HepG2 (cell line): ENCODE data around the gene RBMY1J.
"Not testable (repeated sequence)": the region's sequence is repeated elsewhere in the genome, so short reads cannot be mapped to it uniquely, and the experiment has no call there.

Experiments
- CTCF ChIP-seq: sonication (generic); formaldehyde crosslinking; IDR thresholded peaks from 2 replicates; pipeline ENCODE4 v1.5.0; 2020; ENCODE audit warnings: mild to moderate bottlenecking, missing genetic modification reagents, moderate library complexity
- ELF1 ChIP-seq: sonication (generic); formaldehyde crosslinking; IDR thresholded peaks from 2 replicates; pipeline ENCODE4 v1.4.0; 2020; ENCODE audit warnings: missing genetic modification reagents
- RAD21 ChIP-seq: fragments of 450-650 bp; formaldehyde crosslinking; IDR thresholded peaks from 2 replicates; pipeline ENCODE4 v1.5.0; 2020; ENCODE audit warnings: mild to moderate bottlenecking
- TRIM24 ChIP-seq: sonication (generic); formaldehyde crosslinking; IDR thresholded peaks from 2 replicates; pipeline ENCODE4 v1.8.0; 2022; ENCODE audit warnings: mild to moderate bottlenecking, missing genetic modification reagents
- U2AF1 ChIP-seq: fragments of 200-400 bp; formaldehyde crosslinking; optimal IDR thresholded peaks from 2 replicates; pipeline ENCODE3; 2017; ENCODE audit warnings: mild to moderate bottlenecking, low read depth, low read length
- ZBTB42 ChIP-seq: sonication (generic); formaldehyde crosslinking; IDR thresholded peaks from 2 replicates; pipeline ENCODE4 v1.5.0; 2020; ENCODE audit warnings: mild to moderate bottlenecking, missing genetic modification reagents
- ZMAT3 ChIP-seq: sonication (generic); formaldehyde crosslinking; conservative IDR thresholded peaks from 2 replicates; pipeline ENCODE4 v1.7.0; 2021; ENCODE audit warnings: missing genetic modification reagents
- ZNF263 ChIP-seq: sonication (generic); formaldehyde crosslinking; IDR thresholded peaks from 2 replicates; pipeline ENCODE4 v1.4.0; 2020; ENCODE audit warnings: missing genetic modification reagents
- ZNF383 ChIP-seq: sonication (generic); formaldehyde crosslinking; IDR thresholded peaks from 2 replicates; pipeline ENCODE4 v1.4.0; 2020; ENCODE audit warnings: missing genetic modification reagents, mild to moderate bottlenecking, borderline replicate concordance
- TF ChIP-seq, protein P1 (sequence below): sonication (generic); formaldehyde crosslinking; IDR thresholded peaks from 2 replicates; pipeline ENCODE4 v1.5.0; 2020; ENCODE audit warnings: missing genetic modification reagents

- TF ChIP-seq ZBTB42 (CRISPR knock-in tag); ZMAT3; RAD21 (CRISPR knock-in tag); U2AF1; ELF1 (CRISPR knock-in tag); ZNF263 (CRISPR knock-in tag); ZNF383; CTCF (CRISPR knock-in tag); TRIM24 (CRISPR knock-in tag): not testable (repeated sequence)
- TF ChIP-seq, protein P1, sequence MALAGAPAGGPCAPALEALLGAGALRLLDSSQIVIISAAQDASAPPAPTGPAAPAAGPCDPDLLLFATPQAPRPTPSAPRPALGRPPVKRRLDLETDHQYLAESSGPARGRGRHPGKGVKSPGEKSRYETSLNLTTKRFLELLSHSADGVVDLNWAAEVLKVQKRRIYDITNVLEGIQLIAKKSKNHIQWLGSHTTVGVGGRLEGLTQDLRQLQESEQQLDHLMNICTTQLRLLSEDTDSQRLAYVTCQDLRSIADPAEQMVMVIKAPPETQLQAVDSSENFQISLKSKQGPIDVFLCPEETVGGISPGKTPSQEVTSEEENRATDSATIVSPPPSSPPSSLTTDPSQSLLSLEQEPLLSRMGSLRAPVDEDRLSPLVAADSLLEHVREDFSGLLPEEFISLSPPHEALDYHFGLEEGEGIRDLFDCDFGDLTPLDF (CRISPR knock-in tag): not testable (repeated sequence)
Observed at GRCh38 chrY:22461962-22462361, 58.8 kb downstream of the RBMY1J start.
